CD4-positive, alpha-beta T cell treated with Interleukin-2 at 100 ng/mL for 4 hours (primary cell): ENCODE measurements around the gene LCN15.
"Not testable (repeated sequence)": the region's sequence is repeated elsewhere in the genome, so short reads cannot be mapped to it uniquely, and the experiment has no call there.

ENCODE experiments used
- DNase-seq: peaks from one replicate; pipeline ENCODE4 v3.0.0-alpha.2; 2020; ENCODE audit warnings: low spot score

Gene LCN15

DNA sequence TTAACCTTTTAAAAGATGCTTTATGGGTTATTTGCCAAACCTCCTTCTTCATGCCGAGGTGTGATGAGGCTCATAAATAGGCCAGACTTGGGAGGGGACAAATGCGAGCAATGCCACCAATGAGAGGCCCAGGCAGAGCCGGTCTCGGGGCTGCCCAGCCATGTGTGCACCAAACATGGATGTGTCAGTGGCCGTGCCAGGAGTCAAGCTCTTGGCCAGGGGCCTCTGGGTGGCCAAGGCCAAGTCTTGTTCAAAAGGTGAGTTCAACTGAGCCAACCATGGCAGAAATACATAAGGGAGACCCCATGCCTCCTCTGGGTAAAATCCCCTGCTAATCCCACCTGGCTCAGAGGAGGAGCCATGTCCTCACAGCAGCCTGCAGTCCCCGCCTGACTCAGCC lies 10.9 kb upstream of the LCN15 start:
- DNase-seq = no peak

DNA sequence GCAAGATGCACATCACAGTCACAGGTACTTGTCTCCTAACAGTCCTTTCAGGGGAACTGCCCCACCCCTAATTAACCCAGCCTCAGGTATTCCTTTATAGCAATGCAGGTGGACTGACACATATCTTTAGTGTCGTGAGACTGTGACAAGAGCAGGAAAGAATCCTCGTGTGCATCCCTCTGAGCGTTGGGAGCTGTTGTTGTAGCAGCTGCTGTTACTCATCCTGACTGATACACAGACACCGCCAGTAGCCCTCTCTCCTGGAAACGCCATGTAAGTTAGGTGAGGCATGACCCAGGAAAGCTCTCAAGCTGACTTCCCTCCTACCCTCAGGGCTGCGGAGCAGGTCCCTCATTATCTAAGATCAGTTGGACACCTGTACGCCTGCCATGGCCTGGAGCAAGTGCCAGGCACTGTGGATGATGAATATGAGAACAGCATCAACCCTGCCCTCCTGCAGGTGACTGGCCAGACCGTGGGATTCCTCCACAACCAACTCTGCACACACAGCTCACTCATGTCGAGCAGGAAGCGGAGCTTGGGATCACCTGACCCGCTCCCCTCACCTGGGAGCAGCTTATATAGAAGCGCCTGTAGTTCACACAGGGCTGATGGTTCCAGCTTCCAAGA lies 10.2 kb upstream of the LCN15 start:
- no peak for DNase-seq

DNA sequence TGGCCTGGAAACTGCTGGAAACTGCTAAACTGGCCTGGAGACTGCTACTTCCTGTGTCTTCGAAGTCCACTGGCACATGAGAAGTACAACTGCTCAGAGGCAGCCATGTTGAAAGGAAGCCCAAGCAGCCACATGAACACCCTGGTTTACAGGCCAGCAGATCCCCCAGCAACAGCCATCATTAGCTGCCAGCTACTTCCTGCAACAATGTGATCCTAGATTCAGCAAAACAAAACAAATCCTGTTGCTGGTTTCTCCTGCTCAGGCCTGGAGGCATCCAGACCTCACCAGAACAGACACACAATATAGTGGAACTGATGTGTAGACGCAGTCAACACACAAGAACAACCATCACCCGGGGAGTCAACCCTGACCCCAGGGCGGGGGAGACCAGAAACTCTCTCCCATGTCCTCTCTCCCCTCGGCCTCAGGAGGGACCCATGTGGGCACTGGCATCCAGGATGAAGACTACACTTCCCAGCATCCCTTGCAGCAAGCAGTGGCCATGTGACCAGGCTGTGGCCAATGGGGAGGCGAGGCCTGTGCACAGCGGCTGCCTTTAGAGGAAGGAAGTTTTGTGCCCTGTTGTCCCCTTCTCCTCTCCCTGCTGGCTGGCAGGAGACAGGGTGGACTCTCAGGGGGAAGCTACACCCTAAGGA lies 9.2 kb upstream of the LCN15 start:
- no peak for DNase-seq

DNA sequence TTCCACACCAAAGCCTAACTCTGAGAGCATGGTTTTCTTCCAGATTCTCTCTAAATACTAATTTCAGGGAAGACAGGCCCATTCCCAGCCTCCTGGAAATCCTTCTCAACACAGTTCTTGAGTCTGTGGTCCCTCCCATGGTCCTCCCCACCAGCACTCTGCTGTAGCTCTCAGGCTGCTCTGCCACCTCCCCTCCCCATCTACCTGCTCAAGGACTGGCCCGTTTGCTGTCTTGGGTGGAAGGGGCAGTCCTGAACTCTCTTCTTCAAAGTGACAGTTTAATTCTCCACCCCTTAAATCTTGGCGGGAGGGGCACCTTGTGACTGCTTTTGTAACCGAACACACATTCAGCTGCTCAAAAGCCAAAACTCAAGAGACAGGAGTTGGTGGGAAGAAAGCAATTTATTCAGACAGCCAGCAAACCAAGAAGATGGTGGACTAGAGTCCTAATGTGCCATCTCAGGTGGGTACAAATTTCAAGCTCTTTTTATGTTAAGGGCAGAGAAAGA lies 7.6 kb upstream of the LCN15 start:
- DNase-seq = no peak

DNA sequence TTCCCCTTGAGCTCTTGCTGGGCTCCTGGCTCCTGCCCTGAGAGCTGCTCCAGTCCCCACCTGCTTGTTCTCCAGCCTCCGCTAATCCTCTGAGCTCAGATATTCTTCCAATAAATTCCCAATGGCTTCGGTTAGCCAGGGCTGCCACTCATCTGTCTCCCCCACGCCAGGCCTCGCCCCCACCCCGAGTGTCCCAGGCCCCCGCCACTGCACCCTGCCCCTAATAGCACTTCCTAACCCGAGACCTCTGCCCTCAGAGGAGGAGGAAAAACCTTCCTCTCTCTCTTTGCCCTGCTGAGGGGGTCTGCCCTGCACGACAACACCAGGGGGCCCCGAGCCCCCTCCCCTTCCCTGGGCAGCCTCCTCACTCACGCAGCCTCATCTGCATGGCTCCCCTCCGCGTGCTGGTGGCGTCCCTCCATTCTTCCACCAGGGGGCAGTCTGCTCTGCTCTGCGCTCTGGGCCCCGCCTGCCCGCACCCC lies 5.4 kb upstream of the LCN15 start:
- DNase-seq = peak; percentile 63

DNA sequence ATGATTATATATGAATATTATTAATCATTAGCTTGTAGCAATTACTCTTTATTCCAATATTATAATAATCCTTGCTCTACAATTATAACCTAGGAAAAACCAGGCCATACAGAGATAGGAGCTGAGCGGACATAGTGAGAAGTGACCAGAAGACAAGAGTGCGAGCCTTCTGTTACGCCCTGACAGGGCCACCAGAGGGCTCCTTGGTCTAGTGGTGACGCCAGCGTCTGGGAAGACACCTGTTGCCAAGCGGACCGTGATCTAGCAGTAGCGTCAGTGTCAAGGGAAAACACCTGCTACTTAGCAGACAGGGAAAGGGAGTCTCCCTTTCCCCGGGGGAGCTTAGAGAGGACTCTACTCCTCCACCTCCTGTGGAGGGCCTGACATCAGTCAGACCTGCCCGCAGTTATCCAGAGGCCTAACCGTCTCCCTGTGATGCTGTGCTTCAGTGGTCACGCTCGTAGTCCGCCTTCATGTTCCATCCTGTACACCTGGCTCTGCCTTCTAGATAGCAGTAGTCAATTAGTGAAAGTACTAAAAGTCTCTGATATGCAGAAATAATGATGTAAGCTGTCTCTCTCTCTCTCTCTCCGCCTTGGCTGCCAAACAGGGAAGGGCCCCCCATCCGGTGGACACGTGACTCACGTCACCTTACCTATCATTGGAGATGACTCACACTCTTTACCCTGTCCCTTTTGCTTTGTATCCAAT lies 2.2 kb upstream of the LCN15 start:
- peak; percentile 58 for DNase-seq

DNA sequence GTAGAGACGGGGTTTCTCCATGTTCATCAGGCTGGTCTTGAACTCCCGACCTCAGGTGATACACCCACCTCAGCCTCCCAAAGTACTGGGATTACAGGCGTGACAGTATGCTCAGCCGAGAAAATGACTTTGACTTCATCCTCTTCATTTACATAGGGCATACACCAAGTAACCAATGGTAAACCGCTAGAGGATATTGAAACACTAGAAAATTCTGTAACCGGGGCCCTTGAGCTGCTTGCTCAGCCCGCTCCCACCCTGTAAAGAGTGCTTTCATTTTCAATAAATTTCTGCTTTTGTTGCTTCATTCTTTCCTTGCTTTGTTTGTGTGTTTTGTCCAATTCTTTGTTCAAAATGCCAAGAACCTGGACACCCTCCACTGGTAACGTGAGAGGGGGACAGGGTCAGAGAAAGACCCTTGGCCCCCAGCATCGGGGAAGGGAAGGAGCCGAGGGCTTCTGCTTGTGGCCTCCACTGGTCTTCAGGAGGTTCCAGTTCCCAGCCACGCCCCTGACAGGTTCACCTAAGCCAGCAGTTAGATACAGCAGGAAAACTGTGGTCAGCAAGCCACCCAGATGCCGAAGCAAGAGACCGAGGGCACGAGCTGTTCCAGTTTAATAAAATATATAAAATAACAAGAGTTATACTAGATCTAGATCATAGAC lies 1.6 kb upstream of the LCN15 start:
- not testable (repeated sequence) for DNase-seq

DNA sequence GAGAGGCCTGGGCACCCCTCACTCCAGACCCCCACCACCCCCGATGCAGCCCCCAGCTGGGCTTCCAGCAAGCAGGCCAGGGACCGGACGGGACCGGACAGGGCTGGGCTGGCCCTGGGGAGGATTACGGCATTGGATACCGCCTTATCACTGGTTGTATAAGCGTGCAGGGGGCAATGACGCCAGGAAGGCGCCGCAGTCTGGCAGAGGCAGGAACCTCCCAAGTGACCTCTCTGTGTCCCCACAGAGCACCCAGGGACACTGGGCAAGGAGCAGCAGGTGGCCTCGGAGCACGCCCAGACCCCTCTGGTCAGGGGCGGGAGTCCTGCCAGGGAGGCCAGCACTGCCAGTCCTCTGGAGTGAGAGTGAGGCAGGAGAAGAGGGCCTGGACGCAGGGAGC lies 723 bp upstream of the LCN15 start:
- DNase-seq = no peak

DNA sequence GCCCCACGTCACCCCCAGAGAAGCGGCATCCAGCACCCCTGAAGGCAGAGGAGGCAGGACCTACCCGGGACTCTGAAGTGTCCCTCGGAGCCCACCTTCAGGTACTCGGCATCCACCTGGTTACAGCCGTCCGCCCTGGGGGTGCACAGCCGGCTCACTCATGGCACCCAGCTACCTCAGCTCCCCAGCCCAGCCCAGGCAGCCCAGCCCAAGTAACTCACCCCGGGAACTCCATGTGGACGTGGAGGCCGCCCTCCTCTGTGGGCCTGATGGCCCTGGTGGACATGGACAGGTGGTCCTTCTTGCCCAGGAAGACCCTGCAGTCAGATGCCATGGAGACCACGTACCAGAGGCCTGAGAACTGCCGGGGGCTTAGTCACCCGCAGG lies 676 bp downstream of the LCN15 start:
- DNase-seq = no peak

DNA sequence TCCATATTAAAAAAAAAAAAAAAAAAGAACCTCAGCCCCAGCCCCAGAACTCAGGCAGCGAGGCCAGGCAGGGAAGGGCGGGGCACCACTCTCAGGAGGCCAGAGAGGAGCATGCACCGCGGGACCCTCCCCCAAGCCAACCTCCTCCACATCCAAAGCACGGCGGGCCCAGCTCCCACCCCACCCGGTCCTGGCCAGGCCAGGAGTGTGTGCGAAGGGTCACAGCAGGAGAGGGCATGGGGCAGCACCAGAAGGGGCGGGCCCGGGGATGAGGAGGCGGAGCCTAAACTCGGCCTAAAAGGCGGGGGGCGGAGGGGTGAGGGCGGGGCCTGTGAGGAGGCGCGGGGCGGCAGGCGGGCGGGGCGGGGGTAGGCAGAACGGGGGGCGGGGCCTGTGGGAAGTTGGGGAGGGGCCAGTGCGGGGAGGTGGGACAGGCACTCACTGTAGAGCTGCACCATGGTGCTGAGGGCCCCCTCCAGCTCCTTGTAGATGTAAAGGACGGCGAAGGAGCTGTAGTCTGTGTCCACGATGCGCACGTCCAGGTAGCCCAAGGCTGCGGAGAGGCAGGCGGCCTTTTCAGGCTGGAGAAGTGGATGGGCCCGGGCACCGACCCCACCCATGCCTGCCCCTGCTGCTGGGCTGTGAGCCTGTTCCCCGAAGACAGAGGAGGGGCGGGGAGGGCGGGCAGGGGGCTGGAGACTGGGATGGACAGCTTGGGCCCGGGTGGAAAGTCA lies 1.2 kb downstream of the LCN15 start:
- peak; percentile 12 for DNase-seq

DNA sequence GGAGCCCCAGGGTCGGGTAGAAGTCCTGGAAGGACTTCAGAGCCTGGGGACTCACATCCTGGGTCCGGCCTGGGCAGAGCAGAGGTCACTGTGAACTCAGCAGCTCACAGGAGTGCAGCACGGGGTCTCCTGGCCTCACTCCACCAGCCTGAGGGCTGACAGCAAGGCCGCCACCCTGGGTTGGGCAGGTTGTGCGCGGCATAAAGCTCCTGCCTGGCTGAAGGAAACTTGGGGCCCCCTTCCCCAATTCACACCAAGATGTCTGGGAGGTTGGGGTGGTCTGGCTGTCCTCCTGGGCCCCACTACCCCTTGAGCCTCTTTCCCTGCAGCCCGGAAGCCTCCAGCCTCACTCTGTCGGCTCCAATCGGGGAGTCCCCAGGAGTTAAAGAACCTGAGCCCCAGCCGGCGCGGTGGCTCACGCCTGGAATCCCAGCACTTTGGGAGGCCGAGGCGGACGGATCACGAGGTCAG lies 2.1 kb downstream of the LCN15 start:
- DNase-seq = no peak

DNA sequence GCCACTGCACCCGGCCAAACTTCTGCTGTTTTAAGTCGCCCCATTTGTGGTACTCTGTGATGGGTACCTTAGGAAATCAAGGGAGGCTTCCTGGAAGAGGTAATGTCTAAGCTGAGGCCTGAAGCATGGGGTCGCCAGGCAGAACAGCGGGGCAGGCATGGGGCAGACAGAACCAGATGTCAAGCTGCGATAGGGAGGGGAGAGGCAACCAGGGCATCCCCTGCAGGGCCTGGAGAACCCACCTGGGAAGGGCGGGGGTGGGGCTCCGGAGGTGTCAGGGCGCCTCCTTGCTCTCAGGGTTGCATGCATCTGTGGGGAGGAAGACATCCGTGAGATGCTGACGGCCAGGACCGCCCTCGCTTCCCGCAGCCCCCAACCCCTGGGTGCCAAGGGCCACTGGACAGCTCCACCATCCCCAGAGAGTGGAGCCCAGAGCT lies 2.8 kb downstream of the LCN15 start:
- DNase-seq = no peak

DNA sequence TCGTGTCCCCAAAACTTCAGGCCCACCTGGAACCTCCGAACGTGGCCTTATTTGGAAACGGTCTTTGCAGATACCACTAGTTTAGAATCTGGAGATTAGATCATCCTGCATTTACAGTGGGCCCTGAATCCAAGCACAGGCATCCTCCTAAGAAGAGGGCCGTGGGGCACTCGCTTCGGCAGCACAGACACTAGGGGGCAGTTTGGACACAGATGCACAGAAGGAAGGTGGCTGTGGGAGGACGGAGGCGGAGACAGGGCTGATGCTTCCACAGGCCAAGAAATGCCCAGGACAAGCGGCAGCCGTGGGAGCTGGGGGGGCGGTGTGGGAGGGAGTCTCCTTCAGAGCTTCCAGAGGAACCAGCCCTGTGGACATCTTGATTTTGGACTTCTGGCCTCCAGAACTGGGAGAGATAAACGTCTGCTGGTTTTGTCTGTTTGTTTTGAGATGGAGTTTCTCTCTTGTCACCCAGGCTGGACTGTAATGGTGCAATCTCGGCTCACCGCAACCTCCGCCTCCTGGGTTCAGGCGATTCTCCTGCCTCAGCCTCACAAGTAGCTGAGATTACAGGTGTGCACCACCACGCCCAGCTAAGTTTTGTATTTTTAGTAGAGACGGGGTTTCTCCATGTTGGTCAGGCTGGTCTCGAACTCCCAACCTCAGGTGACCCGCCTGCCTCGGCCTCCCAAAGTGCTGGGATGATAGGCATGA lies 3.3 kb downstream of the LCN15 start:
- DNase-seq = peak; percentile 7

DNA sequence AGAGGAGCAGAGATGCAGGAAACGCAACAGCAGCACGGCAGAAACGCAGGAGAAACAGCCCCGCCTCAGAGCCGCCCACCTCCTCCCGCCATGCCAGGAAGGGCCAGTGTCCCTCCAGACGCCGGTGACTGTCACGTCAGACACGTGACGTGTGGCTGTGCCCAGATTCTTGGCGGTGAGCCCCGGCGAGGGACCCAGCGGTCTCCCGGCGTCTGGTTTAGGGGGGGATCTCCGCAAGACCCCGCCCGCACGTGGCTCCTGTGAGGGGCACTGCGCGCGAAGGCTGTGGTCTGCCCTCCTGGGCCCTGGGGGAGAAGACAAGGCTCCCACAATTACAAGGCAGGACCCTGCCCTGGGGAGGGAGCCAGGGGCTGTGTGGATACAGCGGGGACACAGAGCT lies 3.9 kb downstream of the LCN15 start:
- no peak for DNase-seq

DNA sequence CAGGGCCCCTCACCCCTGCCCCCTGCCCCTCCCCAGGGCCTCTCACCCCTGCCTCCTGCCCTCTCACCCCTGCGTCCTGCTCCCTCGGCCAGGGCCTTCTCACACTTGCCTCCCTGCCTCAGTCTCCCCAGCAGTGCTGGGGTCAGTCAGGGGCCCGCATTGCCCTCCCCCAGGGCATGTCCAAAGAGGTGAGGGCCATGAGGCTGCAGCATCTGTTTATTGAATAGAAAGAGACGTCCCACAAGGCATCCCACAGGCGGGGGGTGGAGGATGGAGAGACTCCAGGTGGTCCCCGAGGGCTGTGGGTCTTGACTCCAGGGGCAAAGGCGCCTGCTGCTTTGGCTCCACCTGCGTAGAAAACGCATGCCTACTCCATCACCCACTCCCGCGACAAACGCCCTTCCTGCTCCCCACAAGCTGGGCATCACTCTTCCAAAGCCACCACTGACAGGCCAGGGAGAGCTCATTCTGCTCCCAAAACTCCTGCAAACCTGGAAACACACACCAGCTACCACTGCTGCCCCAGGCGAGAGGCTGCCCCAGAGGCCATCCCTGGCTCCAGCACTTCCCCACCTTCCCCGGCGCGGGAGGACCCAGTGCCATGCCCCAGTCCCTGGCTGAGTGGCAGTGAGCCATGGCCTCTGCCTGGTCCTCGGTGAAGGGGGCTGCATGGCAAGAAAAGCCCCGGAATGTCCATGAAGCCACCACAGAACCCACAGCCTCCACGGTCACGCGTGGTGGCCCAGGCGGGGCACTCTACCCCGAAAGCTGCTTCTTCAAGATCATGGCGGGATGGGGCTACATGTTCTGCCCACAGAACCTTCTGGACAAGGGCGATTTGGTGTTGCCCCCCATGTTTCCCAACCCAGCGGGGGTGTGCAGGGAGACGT lies 4.6 kb downstream of the LCN15 start:
- no peak for DNase-seq

DNA sequence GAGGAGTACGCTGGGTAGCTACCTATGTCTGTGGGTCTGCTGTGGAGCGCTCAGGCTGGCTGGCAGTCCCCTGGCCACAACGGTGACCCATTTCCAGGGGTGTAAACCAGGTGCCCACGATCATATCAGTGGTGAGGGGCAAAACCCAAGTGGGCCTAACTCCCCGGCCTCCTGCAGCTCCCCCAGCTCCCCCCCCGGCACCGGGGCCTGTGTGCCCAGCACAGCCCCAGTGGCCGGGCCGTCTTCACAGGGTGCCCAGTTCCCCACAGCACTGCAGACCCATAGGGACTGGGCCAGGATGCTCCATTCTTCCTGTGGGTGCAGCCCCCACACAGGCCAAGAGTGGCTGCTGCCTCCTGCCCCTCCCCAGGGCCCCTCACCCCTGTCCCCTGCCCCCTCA lies 5.3 kb downstream of the LCN15 start:
- DNase-seq = no peak

DNA sequence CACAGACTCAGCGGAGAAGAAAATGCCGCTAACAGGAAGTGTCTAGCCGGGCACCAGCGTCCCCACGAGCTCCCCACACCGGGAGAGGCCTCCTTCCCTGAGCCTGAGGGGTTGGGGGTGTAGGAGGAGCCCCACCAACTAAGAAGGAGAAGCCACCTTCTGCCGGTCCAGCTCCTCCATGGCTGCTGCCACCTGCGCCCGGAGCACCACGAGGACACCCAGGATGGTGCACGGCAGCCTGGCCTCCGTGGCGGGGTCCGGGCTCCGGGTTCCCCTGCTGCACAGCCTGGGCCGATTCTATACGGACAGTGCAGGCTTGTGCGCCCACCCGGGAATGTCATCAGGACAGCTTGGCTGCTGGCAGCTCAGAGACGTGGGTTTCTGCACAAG lies 6.6 kb downstream of the LCN15 start:
- no peak for DNase-seq

DNA sequence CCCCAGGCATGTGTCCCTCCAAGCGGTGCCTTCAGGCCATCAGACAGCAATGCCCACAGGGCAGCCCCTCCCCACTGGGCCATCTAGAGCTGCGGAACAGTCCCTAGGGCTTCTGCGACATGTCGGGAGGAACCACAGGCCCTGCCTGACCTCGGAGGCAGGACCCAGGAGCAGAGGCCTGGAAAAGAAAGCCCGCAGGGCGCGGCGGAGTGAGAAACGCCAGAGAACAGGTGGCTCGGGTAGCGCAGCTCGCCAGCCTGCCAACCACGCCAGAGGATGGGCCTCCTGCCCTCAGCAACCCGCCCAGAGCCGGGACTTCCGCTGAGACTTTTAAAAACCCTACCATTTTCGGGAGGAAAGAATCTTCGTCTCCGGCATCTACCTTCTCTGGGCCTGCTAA lies 7.0 kb downstream of the LCN15 start:
- DNase-seq = no peak

DNA sequence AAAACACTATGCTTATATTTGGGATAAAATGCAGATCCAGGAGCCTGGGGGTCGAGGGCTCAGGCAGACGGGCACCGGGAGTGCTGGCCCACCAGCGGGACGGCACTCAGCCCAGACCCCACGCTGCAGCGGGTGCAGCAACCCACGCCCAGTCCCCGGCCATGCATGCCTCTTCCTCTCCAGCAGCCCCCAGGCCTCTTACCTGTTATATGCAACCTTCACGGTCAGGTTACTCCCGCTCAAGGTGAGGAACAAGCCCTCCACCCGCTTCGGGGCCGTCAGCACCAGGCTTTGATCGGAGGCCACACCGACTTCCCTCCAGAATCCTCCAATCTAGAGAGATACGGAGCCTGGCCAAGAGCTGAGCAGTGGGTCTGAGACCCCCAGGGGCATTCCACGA lies 7.5 kb downstream of the LCN15 start:
- DNase-seq = no peak

DNA sequence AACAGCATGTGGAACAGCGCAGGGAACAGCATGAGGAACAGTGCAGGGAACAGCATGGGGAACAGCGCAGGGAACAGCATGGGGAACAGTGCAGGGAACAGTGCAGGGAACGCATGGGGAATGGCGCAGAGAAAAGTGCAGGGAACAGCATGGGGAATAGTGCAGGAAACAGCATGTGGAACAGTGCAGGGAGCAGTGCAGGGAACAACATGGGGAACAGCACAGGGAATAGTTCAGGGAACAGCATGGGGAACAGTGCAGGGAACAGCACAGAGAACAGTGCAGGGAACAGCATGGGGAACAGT lies 8.2 kb downstream of the LCN15 start:
- DNase-seq = no peak
